ENCODE results near the gene KRTAP1-1. TPM values are rescaled to one million over a fixed set of nuclear protein-coding genes. Genes with fewer than 3 reads are reported as not detected.
A peak's percentile ranks its signal among the peaks of the same experiment; 100 is the strongest.
"Not testable (repeated sequence)": the region's sequence is repeated elsewhere in the genome, so short reads cannot be mapped to it uniquely, and the experiment has no call there.

Gene KRTAP1-1
- total and polyA plus RNA-seq, 4 donors: not detected

- DNase-seq; H3K4me1 ChIP-seq (ENCODE audit: control insufficient read depth in 1 of 2, insufficient read depth in 2 of 2, low read length in 2 of 2); H3K4me3 ChIP-seq (ENCODE audit: low read length in 2 of 2); H3K9me3 ChIP-seq (ENCODE audit: control insufficient read depth, low read length); H3K27ac ChIP-seq (ENCODE audit: low read depth in 1 of 2, low read length in 2 of 2); H3K27me3 ChIP-seq (ENCODE audit: control insufficient read depth in 1 of 2, insufficient read depth in 2 of 2, low read length in 1 of 2); intact Hi-C loops (cut with DNase I); H3K36me3 ChIP-seq (ENCODE audit: control insufficient read depth in 1 of 2, insufficient read depth in 2 of 2, low read length in 1 of 2): not testable (repeated sequence)
- ATAC-seq (ENCODE audit: low FRiP score): peak; percentile 52
- 44 to 46% methylated on average over 8 to 10 of the region's 33 CpGs for WGBS, 2 donors
These were observed 5.7 kb upstream of the KRTAP1-1 start, which contains the start of gene KRTAP2-1 for GRCh38 chr17:41046735-41047465. KRTAP2-1 (minus strand) TSS chr17:41047316; CDS start chr17:41047267, 49 bp downstream.

GRCh38 chr17:41042953-41043352, 1.7 kb upstream of the KRTAP1-1 start:
- intact Hi-C loops (cut with DNase I): no loop called here
- Histone ChIP-seq H3K27ac (ENCODE audit: low read depth in 1 of 2, low read length in 2 of 2) (no peak overlapping the region), H3K9me3 (ENCODE audit: control insufficient read depth, low read length) (no peaks in the 10 kb centered on the region), H3K36me3 (ENCODE audit: control insufficient read depth in 1 of 2, insufficient read depth in 2 of 2, low read length in 1 of 2) (no peaks in the 10 kb centered on the region), H3K4me3 (ENCODE audit: low read length in 2 of 2) (no peak overlapping the region), H3K4me1 (ENCODE audit: control insufficient read depth in 1 of 2, insufficient read depth in 2 of 2, low read length in 2 of 2) (no peaks in the 10 kb centered on the region), H3K27me3 (ENCODE audit: control insufficient read depth in 1 of 2, insufficient read depth in 2 of 2, low read length in 1 of 2) (no peaks in the 10 kb centered on the region)
- no peak for DNase-seq
- 96 to 97% methylated on average over 1 of the region's 1 CpG for WGBS, 2 donors
- ATAC-seq (ENCODE audit: low FRiP score): no peak

- no peak overlapping the region for H3K4me3 ChIP-seq (ENCODE audit: low read length in 2 of 2)
- ATAC-seq (ENCODE audit: low FRiP score) (no peak), DNase-seq (no peak)
- intact Hi-C loops (cut with DNase I): no loop called here
- H3K27me3 ChIP-seq (ENCODE audit: control insufficient read depth in 1 of 2, insufficient read depth in 2 of 2, low read length in 1 of 2): no peaks in the 10 kb centered on the region
- 63 to 68% methylated on average over 2 of the region's 2 CpGs for WGBS, 2 donors
- H3K4me1 ChIP-seq (ENCODE audit: control insufficient read depth in 1 of 2, insufficient read depth in 2 of 2, low read length in 2 of 2): no peaks in the 10 kb centered on the region
- no peaks in the 10 kb centered on the region for H3K36me3 ChIP-seq (ENCODE audit: control insufficient read depth in 1 of 2, insufficient read depth in 2 of 2, low read length in 1 of 2)
- H3K27ac ChIP-seq (ENCODE audit: low read depth in 1 of 2, low read length in 2 of 2): no peak overlapping the region
- no peaks in the 10 kb centered on the region for H3K9me3 ChIP-seq (ENCODE audit: control insufficient read depth, low read length)
These were observed 3.3 kb downstream of the KRTAP1-1 start for GRCh38 chr17:41037853-41038350.

- H3K4me1 ChIP-seq (ENCODE audit: control insufficient read depth in 1 of 2, insufficient read depth in 2 of 2, low read length in 2 of 2); H3K27me3 ChIP-seq (ENCODE audit: control insufficient read depth in 1 of 2, insufficient read depth in 2 of 2, low read length in 1 of 2); ATAC-seq (ENCODE audit: low FRiP score); H3K36me3 ChIP-seq (ENCODE audit: control insufficient read depth in 1 of 2, insufficient read depth in 2 of 2, low read length in 1 of 2); H3K9me3 ChIP-seq (ENCODE audit: control insufficient read depth, low read length); H3K27ac ChIP-seq (ENCODE audit: low read depth in 1 of 2, low read length in 2 of 2); DNase-seq; intact Hi-C loops (cut with DNase I); H3K4me3 ChIP-seq (ENCODE audit: low read length in 2 of 2): not testable (repeated sequence)
- 75 to 79% methylated on average over 7 to 10 of the region's 10 CpGs for WGBS, 2 donors
These were observed 6.8 kb downstream of the KRTAP1-1 start, which contains the start of gene KRTAP1-3 for GRCh38 chr17:41034346-41034935. KRTAP1-3 (minus strand) TSS chr17:41034874; CDS start chr17:41034821, 53 bp downstream.

- ATAC-seq (ENCODE audit: low FRiP score): no peak
- intact Hi-C loops (cut with DNase I): no loop called here
- WGBS, 2 donors: 79 to 83% methylated on average over 12 of the region's 12 CpGs
These were observed 11.5 kb downstream of the KRTAP1-1 start, which contains the start of gene KRTAP1-4 for GRCh38 chr17:41029633-41030245. KRTAP1-4 (minus strand) TSS chr17:41030195; CDS start chr17:41030078, 117 bp downstream.

GRCh38 chr17:41026715-41027471, 14.4 kb downstream of the KRTAP1-1 start, which contains the start of gene KRTAP1-5:
KRTAP1-5 (minus strand) TSS chr17:41027208; CDS start chr17:41027155, 53 bp downstream.
- ATAC-seq (ENCODE audit: low FRiP score): no peak
- Histone ChIP-seq H3K36me3 (ENCODE audit: control insufficient read depth in 1 of 2, insufficient read depth in 2 of 2, low read length in 1 of 2) (no peaks in the 10 kb centered on the region), H3K4me3 (ENCODE audit: low read length in 2 of 2) (no peak within 1 kb of the TSS), H3K27ac (ENCODE audit: low read depth in 1 of 2, low read length in 2 of 2) (no peak within 1 kb of the TSS), H3K27me3 (ENCODE audit: control insufficient read depth in 1 of 2, insufficient read depth in 2 of 2, low read length in 1 of 2) (no peaks in the 10 kb centered on the region), H3K9me3 (ENCODE audit: control insufficient read depth, low read length) (no peaks in the 10 kb centered on the region), H3K4me1 (ENCODE audit: control insufficient read depth in 1 of 2, insufficient read depth in 2 of 2, low read length in 2 of 2) (no peaks in the 10 kb centered on the region)
- WGBS, 2 donors: 44 to 54% methylated on average over 9 of the region's 9 CpGs
- DNase-seq: no peak
- intact Hi-C loops (cut with DNase I): no loop called here

More at GRCh38 chr17:41029633-41030245, 11.5 kb downstream of the KRTAP1-1 start, which contains the start of gene KRTAP1-4:
- Histone ChIP-seq H3K27me3 (ENCODE audit: control insufficient read depth in 1 of 2, insufficient read depth in 2 of 2, low read length in 1 of 2) (no peaks in the 10 kb centered on the region), H3K9me3 (ENCODE audit: control insufficient read depth, low read length) (no peaks in the 10 kb centered on the region), H3K36me3 (ENCODE audit: control insufficient read depth in 1 of 2, insufficient read depth in 2 of 2, low read length in 1 of 2) (no peaks in the 10 kb centered on the region), H3K27ac (ENCODE audit: low read depth in 1 of 2, low read length in 2 of 2) (no peak within 1 kb of the TSS), H3K4me3 (ENCODE audit: low read length in 2 of 2) (no peak within 1 kb of the TSS), H3K4me1 (ENCODE audit: control insufficient read depth in 1 of 2, insufficient read depth in 2 of 2, low read length in 2 of 2) (no peaks in the 10 kb centered on the region)
- no peak for DNase-seq

- Histone ChIP-seq H3K27ac (ENCODE audit: low read depth in 1 of 2, low read length in 2 of 2) (no peak overlapping the region), H3K36me3 (ENCODE audit: control insufficient read depth in 1 of 2, insufficient read depth in 2 of 2, low read length in 1 of 2) (no peaks in the 10 kb centered on the region), H3K4me1 (ENCODE audit: control insufficient read depth in 1 of 2, insufficient read depth in 2 of 2, low read length in 2 of 2) (no peaks in the 10 kb centered on the region), H3K9me3 (ENCODE audit: control insufficient read depth, low read length) (no peaks in the 10 kb centered on the region), H3K4me3 (ENCODE audit: low read length in 2 of 2) (no peak overlapping the region), H3K27me3 (ENCODE audit: control insufficient read depth in 1 of 2, insufficient read depth in 2 of 2, low read length in 1 of 2) (no peaks in the 10 kb centered on the region)
- DNase-seq (no peak), ATAC-seq (ENCODE audit: low FRiP score) (no peak)
- intact Hi-C loops (cut with DNase I): no loop called here
- 44 to 51% methylated on average over 3 of the region's 3 CpGs for WGBS, 2 donors
These were observed 16.6 kb downstream of the KRTAP1-1 start for GRCh38 chr17:41024697-41025096.

- Histone ChIP-seq H3K27ac (ENCODE audit: low read depth in 1 of 2, low read length in 2 of 2) (no peak overlapping the region), H3K4me3 (ENCODE audit: low read length in 2 of 2) (no peak overlapping the region), H3K4me1 (ENCODE audit: control insufficient read depth in 1 of 2, insufficient read depth in 2 of 2, low read length in 2 of 2) (no peaks in the 10 kb centered on the region), H3K9me3 (ENCODE audit: control insufficient read depth, low read length) (peaks cover 2% of the 10 kb centered on the region), H3K27me3 (ENCODE audit: control insufficient read depth in 1 of 2, insufficient read depth in 2 of 2, low read length in 1 of 2) (no peaks in the 10 kb centered on the region), H3K36me3 (ENCODE audit: control insufficient read depth in 1 of 2, insufficient read depth in 2 of 2, low read length in 1 of 2) (no peaks in the 10 kb centered on the region)
- DNase-seq (no peak), ATAC-seq (ENCODE audit: low FRiP score) (no peak)
- intact Hi-C loops (cut with DNase I): no loop called here
These were observed 20.9 kb downstream of the KRTAP1-1 start for GRCh38 chr17:41020336-41020735.

All from aorta (tissue), 5 donors.